M059J (cell line): ENCODE results near the gene EIF2AK2. TPM values are rescaled to one million over a fixed set of nuclear protein-coding genes. Genes with fewer than 3 reads are reported as not detected.

ENCODE experiments used
- DNase-seq: peaks from one replicate; pipeline ENCODE4 v3.0.0-alpha.2; 2012; ENCODE audit warnings: low read depth
- total RNA-seq: library from RNA; depleted of rRNA; stranded (reverse); fragments of >200 nt; shearing (Covaris generic); gene quantifications from 2 replicates; pipeline ENCODE4 v1.2.3, GENCODE V29; 2014

EIF2AK2 gene
- total RNA-seq, 1 experiment from 2014 or later: 90.2 TPM

DNA sequence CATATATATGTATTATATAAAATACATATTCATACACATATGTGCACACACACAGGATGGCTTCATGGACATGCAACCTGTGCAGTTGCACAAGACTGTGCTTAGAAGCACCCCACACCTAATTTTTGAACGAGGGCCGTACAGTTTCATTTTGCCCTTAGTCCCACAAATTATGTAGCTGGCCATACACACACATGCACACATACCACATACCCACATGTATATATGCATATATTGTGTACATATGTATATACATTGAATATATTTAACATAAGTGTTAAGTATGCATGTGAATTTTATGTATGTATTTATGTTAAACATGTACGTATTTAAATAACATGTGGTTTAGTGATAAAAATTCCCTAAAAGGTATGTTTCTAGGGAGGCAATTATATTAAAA lies 54.2 kb downstream of the EIF2AK2 start:
- no peak for DNase-seq

DNA sequence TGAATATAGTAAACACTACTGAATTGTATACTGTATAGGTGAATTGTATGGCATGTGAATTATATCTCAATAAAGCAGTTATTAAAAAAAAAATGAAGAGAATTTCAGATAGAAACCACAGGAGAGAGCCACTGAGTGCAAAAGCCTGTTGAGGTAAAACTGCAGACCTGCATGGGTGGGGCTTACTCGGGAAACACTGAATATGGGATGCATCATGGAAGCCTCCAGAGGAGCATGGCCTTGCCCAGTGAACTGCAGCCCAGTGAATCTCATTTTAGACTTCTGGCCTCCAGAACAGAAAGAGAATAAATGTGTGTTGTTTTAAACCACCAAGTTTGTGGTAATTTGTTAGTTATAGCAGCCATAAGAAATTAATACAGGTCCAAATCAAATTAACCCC lies 56.7 kb downstream of the EIF2AK2 start:
- no peak for DNase-seq

DNA sequence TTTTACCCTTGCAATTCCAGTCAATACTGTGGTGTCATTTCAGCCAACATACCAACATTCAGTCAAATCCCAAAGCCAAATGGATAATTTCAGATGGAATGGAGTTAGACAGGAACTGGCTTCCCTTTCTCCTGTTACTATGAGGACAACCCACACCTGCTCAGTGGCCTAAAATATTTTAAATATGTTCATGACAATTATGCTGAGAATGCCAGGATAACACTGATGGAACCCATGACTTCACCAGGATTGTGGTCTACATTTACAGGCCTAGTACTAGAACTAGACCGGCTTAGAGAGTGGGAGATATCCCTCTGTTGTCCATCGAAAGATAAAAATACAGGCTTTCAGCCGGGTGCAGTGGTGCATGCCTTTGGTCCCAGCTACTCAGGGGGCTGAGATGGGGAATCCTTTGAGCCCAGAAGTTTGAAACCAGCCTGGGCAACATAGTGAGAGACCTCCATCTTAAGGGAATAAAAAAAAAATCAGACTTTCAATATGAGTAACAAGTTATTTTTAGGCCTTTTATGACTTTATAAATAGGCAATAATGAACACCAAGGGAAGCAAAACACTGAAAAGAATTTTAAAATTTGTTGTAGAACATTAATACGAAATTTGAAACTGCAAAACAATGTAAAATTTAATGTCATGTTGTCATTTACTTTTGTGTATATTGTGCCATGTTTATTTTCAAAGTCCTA lies 58.2 kb downstream of the EIF2AK2 start:
- DNase-seq: peak; percentile 32

DNA sequence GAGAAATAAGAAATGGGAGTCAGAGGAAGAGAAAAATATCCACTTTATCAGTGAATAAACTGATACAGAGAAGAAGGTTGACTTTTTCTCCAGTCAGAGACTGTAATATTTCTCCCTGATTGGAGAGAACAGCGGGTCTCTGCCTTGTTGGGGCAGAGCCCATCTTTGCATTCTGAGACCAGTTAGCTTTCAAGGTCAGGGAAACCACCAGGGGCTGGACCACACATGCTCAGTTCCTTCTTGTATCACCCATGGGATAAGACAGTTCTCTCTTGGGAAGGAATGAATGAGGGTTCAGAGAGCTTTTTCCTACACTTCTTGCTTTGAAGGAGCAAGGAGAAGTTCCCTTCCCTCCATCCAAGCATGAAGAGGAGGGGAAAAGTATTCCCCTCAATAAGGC lies 60.2 kb downstream of the EIF2AK2 start:
- DNase-seq: no peak

DNA sequence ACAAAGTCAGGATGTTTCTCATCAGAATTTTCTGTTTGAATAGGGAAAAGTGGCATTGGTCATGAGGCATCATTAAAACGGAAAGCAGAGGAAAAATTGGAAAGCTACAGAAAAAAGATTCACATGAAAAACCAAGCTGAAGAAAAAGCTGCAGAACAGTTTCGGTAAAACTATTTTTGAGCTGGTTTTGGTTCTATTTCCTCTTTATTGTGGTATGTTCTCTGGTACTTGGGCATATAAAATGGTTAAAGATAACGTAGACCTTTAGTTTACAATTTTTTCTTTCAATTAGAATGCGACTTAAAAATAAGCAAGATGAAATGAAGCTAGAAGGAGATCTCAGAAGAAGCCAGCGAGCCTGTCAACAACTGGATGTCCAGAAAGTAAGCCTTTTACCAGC lies 64.9 kb downstream of the EIF2AK2 start:
- no peak for DNase-seq

DNA sequence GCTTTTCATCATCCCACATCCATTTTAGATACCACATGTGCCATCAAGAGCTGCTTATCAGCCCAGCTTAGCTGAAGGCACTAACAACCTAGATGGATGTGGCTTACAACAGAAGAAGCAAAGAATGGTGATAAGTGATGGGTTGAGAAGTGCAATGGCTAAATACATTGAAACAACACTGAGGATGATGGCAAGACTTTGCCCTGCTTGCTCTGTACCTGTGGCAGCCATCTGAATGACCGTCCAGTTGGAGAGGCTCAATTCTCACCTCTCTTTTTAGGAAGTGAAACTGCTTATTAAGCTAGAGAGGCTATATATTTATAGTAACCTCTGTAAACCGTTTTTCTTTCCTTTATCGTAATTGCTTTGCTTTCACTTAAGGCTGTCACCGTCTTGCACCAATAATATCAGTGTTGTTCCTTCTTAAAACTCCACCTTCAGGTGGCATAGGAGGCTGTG lies 66.7 kb downstream of the EIF2AK2 start:
- DNase-seq: no peak

DNA sequence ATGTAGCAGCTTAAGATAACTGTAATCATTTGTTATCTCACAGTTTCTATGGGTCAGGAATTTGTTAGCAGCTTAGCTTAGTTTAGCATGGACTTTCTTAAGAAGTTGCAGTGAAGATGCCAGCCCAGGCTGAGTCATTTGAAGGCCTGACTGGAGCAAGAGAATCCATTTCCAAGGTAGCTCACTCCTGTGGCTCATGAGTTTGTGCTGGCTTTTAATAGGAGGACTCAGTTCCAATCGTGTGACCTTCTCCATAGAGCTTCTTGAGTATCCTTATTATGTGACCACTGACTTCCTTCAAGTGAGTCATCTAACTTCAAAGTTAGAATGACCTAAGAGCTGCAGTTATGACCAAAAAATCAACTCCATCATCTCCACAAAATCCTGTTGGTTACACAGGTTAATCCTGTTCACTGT lies 71.0 kb downstream of the EIF2AK2 start:
- DNase-seq: peak; percentile 92

DNA sequence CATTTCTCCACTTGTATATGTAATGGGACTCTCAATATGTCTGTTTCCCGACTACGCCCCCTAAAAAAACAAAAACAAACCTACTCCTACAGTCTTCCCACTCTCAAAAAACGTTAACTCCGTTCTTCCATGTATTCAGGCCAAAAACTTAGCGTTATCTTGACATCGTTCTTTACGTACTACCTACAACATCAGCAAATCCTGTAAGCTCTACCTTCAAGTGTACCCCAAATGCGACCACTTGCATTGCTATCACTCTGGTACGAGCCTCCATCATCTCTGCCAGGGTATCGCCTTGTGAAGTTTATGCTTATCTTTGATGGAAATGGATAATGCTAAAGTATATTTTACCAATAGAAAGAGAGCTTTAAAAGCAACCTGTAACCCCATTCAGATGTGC lies 72.0 kb downstream of the EIF2AK2 start:
- no peak for DNase-seq

DNA sequence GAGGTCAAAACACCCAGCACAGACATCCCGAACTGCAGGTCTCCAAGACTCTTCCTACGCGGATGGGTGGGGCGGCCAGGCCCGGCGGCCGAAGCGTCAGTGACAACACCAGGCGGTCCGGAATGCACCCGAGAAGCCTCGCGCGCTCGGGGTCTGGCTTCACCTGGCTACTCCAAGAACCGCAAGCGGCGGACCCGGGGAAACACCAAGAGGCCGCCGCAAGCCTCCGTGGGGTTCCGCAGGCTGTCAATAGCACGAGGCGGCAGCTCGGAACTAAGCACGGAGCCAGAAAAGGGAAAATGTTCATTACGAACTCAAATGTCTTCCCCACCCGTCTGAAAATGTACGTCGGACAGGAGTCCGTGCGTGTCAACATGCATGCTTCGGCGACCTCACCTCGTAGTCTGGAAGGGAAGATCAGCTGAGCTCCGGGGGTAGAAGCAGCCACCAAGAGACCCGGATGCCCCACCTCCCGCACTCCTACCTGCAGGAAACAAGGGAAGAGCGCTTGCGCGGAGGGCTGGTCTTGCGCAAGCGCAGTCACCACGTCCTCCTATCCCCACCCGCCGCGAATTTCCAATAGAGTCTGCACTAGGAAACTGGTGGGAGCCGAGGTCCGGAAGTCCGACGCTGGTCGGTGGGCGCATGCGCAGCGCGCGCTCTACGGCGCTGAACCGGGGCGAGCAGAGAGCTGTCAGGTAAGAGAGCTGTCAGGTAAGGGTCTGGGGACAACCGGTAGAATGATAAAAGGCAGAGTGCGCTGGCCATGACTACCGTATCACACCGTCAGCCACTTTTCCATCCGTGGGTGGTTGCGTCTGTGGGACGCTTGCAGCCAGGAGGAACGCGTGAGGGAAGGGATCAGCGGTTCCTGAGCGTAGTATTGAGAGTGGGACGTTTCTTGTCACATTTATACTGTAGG lies 72.6 kb downstream of the EIF2AK2 start, which contains the start of the genes GPATCH11 and HEATR5B:
GPATCH11 (plus strand) TSS at position 646 of the 922 bp plus-strand sequence. CDS start 3,864 bp downstream, outside the sequence.
HEATR5B (minus strand) TSS at position 500 of the 922 bp plus-strand sequence. CDS start 958 bp downstream, outside the sequence.
- peak; percentile 95 for DNase-seq

DNA sequence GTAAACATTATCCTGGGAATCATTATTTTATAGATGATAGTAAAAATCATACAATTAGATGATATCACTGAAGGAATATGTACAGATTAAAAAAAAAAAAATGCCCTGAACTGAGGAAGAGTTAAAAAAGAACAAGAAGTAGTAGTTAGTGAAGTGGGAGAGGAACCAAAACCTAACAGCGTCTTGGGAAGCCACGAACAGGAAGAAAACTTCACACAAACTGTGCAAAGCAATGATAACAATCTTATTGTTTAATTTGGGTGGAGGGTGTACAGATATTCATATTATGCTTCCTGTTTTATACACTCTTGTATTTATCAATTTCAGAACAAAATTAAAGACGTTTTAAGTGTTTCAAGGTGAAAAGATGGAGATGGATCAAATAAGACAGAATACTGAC lies 76.1 kb downstream of the EIF2AK2 start:
- DNase-seq: no peak

DNA sequence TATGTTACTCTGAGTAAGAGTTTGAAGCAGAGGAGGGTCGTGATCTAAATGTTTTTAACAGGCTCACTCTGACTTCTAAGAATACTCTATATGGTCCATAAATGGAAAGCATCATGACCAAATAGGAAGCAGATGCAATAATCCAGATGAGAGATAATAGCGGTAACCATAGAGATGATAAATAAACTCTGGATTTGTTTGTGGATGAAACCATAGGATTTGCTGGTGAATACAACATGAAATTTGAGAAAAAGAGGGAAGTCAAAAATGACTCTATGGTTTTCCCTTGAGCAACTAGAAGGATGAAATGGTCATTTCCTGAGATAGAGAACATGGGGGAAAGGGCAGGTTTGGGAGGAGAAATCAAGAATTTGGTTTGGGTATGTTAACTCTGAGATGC lies 76.5 kb downstream of the EIF2AK2 start:
- DNase-seq: peak; percentile 15

DNA sequence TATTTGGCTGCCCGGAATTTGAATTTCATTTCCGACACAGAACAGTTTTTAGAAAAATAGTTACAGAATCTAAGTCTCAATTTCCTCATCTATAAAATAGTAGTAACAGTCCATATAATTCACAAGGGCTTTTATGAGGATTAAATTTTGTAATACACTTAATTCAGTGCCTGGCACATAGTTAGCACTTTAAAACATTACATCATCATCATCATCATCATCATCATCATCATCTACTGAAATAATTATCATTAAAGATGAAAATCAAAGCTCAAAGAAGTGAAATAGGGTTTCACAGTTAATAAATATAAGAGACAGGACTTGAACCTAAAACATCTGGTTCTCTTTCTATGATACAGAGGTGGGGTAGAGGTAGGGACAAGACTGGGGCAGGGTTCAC lies 85.8 kb downstream of the EIF2AK2 start:
- DNase-seq: no peak

DNA sequence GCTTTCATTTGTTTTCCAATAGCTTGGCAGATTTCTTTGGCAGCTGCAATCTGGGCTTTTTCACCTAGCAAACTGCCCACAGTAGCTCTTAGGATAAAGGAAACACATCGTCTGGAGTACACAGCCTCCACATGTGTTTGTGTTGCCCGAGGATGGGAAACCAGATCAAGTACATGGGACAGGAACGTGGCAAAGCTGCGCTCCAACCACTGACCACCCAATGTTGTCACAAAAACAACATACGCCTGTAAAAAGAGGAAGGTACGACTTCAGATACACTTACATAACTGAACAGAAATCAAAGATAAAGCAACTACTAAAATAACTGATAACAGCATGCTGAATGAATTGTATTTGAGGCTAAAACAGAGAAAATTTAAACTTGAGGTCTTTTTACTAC lies 88.1 kb downstream of the EIF2AK2 start:
- no peak for DNase-seq

DNA sequence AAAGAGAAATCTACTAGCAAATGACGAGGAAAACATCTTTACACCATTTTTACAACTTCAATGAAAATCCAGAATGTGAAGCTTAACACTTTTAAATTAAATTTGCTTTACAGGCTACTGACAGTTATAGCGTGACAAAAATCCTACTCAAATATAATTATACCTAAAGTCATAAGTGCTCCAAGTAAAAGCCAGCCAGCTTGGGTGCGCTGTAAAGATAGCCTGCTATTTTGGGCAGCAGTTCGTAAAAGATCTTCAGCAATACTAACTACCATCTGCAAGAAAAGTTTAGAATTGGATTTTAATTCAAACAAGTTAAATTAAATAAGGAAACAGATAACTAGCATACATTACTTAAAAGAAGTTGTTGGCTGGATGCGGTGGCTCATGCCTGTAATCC lies 95.0 kb downstream of the EIF2AK2 start:
- no peak for DNase-seq

DNA sequence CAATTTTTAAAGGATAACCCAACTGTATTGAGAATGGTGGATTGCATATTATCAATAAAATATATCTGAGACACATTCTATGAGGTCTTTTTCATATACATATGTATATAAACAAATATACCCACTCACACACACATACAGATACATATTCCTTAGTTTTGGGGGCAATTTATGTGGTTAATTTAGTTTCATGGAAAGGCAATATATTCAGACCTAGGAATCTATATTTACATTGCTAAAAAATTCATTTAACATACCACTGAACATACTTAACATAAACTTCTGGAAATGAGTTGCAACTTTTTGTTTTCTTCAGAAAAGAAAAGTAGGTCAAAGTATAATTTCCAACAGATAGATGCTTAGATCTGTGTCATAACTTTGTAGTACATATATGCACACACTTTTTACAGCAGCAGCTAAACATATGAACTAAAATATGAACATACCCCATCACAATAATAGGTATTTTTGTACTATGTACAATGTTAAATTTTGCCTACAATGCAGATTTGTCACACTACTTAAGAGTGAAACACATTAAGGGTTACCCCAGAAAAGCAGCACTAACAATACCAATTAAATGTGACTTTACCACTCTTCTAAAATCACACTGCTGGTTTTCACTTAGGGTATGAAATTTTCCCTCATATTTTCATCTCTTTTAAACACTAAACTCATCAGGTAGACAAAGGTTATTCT lies 95.6 kb downstream of the EIF2AK2 start:
- DNase-seq: no peak

DNA sequence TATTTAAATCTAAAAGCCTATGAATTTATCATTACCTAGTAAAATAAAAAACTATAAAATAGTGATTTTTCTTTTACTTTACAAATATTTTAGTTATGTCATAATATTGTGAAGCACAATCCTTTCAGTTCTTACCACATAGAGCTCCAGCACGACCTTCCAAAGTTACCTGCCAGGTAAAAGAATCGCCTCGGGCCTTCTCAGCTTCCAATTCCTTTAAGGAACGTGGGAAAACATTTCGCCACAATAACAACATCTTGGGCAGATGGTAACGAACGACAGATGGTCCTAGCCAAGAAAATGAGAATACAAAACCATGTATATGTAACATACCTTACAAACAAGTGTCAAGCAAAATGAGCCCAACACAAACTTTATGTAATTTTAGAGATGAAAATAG lies 96.3 kb downstream of the EIF2AK2 start:
- no peak for DNase-seq

DNA sequence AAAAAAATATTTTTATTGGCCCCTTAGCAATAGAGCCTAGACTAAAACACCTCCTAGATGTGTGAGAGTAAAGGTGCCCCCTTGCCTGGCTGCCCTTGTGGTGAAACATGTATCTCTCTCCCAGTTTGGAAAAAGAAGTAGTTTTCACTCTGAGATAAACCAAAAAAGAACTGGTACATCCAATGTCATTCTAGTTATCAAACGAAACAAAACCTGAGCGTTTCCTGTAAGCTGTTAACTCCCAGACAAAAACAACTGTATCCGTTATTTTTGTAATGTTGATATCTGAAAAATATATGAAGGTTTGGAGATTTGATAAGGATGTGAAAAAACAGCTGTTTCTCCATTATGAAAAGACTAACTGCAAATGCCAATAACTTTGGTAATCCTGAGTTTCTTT lies 96.9 kb downstream of the EIF2AK2 start:
- DNase-seq: no peak

DNA sequence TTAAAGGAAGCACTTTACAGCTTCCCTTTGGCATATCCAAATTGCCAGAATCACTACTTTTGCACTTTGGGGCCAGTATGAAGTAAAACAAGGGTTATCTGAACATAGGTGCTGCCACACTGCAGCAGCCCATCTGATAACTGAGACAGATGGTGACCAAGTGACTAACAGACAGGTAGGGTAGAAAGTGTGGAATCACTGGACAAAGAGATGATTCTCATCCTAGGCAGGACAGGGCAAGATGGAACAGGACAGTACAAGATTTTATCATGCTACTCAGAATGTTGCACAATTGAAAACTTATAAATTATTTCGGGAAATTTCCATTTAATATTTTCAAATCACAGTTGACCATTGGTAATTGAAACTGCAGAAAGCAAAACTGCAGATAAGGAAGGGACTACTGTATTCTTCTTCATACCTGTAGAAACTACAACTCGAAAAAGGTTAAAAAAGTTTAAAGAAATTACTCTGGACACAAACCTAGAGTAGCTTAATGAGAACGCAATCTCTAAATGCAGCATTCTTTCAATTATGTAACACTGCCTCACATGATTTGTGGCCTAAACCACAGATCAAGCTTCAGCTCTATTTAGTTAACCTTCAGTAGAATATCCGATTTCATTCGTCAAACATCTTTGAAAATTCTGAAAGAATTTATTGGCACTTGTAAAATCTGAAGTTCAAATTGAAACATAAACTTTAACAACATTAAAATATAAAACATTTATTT lies 104.0 kb downstream of the EIF2AK2 start:
- no peak for DNase-seq
